Retina (tissue), 1 donor: ENCODE measurements around the gene PTPRJ.
A peak's percentile ranks its signal among the peaks of the same experiment; 100 is the strongest.

Experiments
- DNase-seq: peaks from one replicate; pipeline ENCODE4 v3.0.0-alpha.2; 2016

PTPRJ gene

DNA sequence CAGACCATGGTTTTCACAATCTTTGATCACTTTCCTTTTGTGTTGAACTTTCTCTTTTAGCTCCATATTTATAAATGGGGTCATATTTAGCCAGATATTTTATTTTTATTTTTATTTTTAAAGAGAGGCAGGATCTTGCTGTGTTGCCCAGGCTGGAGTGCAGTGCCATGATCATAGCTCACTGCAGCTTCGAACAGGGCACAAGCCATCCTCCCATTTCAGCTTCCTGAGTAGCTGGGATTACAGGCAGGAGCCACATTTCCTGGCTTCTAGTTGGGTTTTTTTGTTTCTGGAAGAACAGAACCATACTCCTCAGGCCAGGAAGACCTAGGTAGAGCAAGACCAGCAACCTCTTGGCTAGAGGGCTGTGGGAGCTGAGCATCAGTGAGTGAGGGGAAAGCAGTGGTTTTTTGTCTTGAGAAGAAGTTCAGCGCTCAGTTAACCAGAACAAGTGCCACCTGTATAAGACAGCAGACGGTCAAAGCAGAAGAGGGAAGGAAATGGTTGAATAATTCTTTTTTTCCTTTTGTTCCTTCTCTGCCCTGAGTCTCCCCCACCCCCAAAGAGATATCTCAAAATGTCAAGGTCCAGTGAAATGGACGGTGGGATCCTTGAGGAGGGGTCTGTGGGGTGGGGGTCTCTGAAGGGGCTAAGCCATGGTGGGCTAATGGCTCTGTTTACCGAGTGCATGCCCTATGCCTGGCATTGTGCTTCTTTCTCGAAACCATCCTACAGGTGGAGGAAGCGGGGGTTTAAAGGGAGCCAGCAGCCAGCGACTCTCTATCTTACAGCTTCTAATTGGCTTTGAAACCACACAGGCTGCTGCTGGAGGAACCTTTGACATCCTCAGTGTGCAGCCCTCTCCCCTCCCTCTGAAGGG is 63.0 kb downstream of the PTPRJ start:
- DNase-seq: no peak

- no peak for DNase-seq
Measured at GRCh38 chr11:48043991-48044512, 63.7 kb downstream of the PTPRJ start.

DNA sequence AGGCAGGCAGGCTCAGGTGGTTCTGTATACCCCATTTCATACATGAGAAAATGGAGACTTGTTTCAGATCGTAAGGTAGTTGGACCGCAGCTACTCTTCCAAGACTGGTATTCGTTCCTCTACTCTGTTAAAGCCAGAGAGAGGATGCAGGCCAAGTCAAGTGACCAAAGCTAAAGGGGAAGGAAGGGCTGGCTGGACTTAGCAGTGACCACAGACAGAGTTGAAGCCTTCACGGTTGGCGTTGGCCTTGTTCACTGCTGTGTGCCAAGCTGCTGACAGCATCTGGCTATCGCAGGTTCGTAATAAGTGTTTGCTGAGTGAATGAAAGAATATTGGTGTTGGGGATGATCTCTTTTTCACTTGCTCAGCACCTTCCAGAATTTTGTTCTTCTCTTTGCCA is 64.2 kb downstream of the PTPRJ start:
- no peak for DNase-seq

- DNase-seq: no peak
Measured at GRCh38 chr11:48045536-48045935, 65.2 kb downstream of the PTPRJ start.

DNA sequence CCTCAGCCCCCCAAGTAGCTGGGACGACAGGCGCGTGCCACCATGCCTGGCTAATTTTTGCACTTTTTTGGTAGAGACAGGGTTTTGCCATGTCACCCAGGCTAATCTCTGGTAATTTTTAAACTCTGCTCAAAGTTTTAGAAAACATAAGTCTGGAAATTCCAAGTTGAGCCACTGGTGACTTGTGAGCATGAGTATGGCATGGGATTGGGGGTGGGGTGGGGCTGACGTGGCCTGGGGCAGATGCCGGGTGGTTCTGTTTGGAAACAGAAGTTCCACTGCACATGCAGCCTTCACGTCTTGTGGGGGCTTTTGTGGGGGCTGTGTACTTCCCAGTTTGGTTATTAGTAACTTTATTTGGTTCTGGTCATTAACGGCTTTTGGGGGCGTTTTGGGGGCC is 67.3 kb downstream of the PTPRJ start:
- DNase-seq: no peak

- no peak for DNase-seq
Measured at GRCh38 chr11:48049036-48049435, 68.7 kb downstream of the PTPRJ start.

GRCh38 chr11:48050304-48050703 is 69.9 kb downstream of the PTPRJ start:
- DNase-seq: no peak

DNA sequence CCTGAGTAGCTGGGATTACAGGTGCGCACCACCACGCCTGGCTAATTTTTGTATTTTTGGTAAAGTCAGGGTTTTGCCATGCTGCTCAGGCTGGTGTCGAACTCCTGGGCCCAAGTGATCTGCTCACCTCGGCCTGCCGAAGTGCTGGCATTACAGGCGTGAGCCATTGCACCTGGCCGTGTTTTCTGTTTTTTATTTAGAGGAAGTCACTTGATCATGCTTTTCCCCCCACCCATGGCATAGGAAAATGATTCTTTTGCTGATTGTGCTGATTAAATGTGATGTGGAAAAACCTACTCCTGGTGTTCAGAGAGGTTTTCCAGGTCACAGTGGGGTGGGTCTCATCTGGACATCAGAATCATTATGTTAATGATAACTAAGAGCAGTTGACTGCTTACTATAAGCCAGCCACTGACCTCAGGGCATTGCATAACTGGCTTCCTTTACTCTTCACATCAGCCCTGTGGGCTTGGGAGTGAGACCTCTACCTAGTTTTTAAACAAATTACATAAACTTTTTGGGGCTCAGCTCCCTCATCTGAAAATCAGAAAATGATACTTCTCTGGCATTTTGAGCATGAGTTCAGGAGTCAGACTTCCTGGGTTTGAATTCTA is 71.0 kb downstream of the PTPRJ start:
- DNase-seq: no peak

DNA sequence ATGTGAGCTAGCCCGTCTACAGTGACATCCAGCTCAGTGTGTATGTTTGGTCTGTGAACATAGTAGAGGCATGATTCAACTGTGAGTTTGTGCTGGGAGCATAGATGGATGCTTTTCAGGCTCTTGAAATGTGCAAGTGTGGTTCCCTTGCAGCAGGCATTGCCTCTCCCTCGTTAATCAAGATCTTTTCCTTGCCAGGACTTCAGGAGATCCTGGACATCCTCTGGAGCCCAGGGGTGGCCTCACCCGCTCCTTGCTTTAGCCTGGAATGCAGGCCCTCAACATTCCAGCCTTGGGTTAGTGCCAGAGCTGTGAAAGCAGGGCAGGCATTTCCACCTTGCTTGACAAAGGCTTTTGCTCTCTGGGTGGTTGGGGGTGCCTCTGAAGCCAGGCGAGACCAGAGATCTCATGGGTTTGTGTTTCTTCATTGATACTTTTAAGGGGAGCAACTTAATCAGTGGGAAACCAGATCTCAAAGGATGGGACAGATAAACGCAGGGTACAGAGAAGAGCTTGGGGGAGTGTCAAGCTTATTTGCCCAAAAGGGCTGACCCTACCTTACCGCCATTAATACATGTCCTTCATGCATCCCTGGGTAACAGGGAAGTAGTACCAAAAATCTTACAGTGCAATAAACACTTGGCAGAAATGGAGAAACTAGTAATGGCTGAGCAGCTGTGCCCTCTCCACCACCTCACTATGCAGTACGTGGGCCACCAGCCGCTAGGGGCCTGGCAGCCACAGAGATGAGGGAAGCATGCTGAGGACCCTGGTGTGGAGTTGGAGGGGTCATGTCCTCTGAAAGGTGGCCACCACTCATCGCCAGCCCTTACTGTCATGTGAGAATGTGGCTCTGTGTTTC is 72.1 kb downstream of the PTPRJ start:
- DNase-seq: no peak

GRCh38 chr11:48054994-48055291 is 74.6 kb downstream of the PTPRJ start:
- no peak for DNase-seq

GRCh38 chr11:48055292-48056132 is 75.2 kb downstream of the PTPRJ start:
- DNase-seq: no peak

- DNase-seq: no peak
Measured at GRCh38 chr11:48056325-48057183, 76.2 kb downstream of the PTPRJ start.

DNA sequence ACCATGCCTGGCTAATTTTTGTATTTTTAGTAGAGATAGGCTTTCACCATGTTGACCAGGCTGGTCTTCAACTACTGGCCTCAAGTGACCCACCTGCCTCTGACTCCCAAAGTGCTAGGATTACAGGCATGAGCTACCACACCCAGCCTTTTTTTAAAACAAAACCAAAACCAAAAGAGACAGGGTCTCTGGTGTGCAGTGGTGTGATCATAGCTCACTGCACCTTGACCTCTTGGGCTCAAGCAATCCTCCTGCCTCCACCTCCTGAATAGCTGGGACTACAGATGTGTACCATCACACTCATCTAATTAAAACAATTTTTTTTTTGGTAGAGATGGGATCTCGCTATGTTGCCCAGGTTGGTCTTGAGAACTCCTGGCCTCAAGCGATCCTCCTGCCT is 77.7 kb downstream of the PTPRJ start:
- DNase-seq: no peak

DNA sequence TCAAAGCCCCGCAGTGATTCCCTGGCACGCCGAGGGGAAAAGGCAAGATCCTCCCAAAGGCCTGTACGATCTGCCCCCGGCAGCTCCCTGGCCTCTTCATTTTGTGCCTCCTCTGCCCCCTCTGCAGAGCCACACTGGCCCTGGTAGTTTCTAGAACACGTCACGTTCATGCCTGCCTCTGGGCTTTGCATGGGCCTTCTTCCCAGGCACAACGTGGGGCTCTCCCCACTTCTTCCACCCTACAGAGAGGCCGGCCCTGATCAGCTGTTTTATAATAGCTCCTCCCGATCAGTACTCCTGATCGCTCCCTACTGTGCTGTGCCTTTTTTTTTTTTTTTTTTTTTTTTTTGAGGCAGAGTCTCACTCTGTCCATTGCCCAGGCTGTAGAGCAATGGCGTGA is 78.4 kb downstream of the PTPRJ start:
- DNase-seq: no peak

GRCh38 chr11:48062649-48063048 is 82.3 kb downstream of the PTPRJ start:
- DNase-seq: no peak

GRCh38 chr11:48063424-48063978 is 83.1 kb downstream of the PTPRJ start:
- DNase-seq: no peak

- no peak for DNase-seq
Measured at GRCh38 chr11:48064306-48064705, 83.9 kb downstream of the PTPRJ start.

DNA sequence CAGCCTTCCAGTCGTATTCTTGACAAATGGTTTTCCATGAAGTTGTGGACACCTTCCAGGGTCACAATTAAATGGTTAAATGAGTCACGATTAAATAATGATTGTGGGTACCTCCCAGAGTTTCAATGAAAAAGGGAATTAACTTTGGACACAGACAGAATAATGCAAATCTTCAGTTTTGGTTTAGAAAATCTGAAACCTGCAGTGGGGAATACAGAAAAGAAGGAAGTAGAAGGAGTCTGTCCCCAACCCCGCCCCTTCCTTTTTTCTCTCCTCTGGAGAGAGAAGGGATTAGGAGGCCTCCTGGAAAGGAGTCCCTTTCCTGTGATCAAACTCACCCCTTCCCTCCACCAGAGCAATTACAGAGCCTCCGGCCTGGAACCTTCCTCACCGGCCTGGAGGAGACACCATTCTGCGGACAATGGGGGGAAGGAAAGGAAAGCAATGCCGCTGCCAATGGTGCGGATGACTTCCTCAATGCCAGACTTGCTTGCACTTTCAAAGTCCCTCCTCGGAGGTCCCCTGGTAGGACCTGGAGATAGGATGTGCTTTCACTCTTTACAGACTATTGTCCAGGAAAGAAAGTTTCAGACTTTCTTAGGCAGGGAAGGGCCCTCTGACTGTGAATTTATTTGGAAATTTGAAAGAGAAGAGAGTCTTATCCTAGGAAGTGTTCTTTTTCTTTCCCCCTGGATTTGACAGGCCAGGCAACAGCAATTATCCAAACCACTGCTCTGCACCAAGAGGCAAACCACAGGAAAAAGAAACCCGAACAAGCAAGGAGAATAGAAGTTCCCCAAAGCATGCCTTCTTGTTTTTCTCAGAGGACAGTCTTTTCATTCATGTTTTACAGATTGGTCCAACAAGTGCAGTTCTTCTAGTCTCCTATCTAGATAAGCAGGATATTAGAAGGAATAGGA is 86.8 kb downstream of the PTPRJ start:
- peak; percentile 51 for DNase-seq

- no peak for DNase-seq
Measured at GRCh38 chr11:48073031-48073861, 92.9 kb downstream of the PTPRJ start.
